Body of pancreas (tissue), 4 donors: ENCODE data around the gene CMTM5. TPM values are rescaled to one million over a fixed set of nuclear protein-coding genes. Genes with fewer than 3 reads are reported as not detected.

ENCODE experiments used
- ATAC-seq: fragments of 150-250 bp; one replicate; pipeline ENCODE4 v1.9.1; 2016
- DNase-seq, 4 donors: peaks; one replicate each; pipeline ENCODE4 v3.0.0-alpha.2; 2019
- H3K27ac ChIP-seq, 4 donors: fragments of 200-600 bp; sonication (generic); 1 replicate in 3 of 4; 2 replicates in 1 of 4; pipeline versions ENCODE4 v1.5.1 to v1.6.1; 2016 to 2019; ENCODE audit warnings: mild to moderate bottlenecking in 1 of 4, mixed read lengths in 1 of 4, moderate library complexity in 1 of 4
- H3K27me3 ChIP-seq, 2 donors: fragments of 200-600 bp; sonication (generic); one replicate each; pipeline ENCODE4 v1.6.0; 2016; ENCODE audit warnings: mild to moderate bottlenecking in 1 of 2
- H3K36me3 ChIP-seq, 2 donors: fragments of 200-600 bp; sonication (generic); replicated peaks in 1 of 2; 2 replicates each; pipeline ENCODE4 v1.5.1; 2016; ENCODE audit warnings: low read depth in 2 of 2; ENCODE audit not compliant: insufficient read depth in 1 of 2
- H3K4me1 ChIP-seq: fragments of 200-600 bp; sonication (generic); one replicate; pipeline ENCODE4 v1.6.0; 2016
- H3K4me3 ChIP-seq, 2 donors: fragments of 200-600 bp; sonication (generic); 1 replicate in 1 of 2; 2 replicates in 1 of 2; pipeline ENCODE4 v1.5.1; 2016 to 2019
- H3K9me3 ChIP-seq, 3 donors: fragments of 200-600 bp; sonication (generic); 1 replicate in 2 of 3; 2 replicates in 1 of 3; pipeline ENCODE4 v1.5.1; 2016
- CTCF ChIP-seq, 7 experiments: fragments of 450-650 bp in 4 of 7; fragments of 200-600 bp in 3 of 7; sonication (generic) in 3 of 7; IDR thresholded peaks; one replicate each; pipeline ENCODE4 v1.5.1; 2016 to 2019; ENCODE audit warnings: antibody characterized with exemption in 7 of 7
- POLR2A ChIP-seq, 3 donors: fragments of 450-650 bp; IDR thresholded peaks; one replicate each; pipeline ENCODE4 v1.6.1; 2016; ENCODE audit warnings: antibody characterized with exemption in 3 of 3, mild to moderate bottlenecking in 2 of 3
- WGBS, 2 donors: methylation state at CpG; one replicate each; pipeline ENCODE4 v1.1.5; 2017; 5-methylcytosine and 5-hydroxymethylcytosine counted together
- intact Hi-C: fragments of 100-400 bp; cut with DNase I; formaldehyde crosslinking; loops from one replicate; pipeline ENCODE4 v1.15.1; 2023
- total RNA-seq, 2 donors: library from RNA; depleted of rRNA; stranded (reverse); fragments of >200 nt; gene quantifications; one replicate each; pipeline ENCODE4 v1.1.0, GENCODE V29; 2016

Gene CMTM5
- total RNA-seq, 2 donors from 2014 or later: not detected

- Histone ChIP-seq H3K4me3 (no peak overlapping the region), H3K36me3 (no peaks in the 10 kb centered on the region), H3K27ac (no peak overlapping the region), H3K27me3 (no peaks in the 10 kb centered on the region), H3K4me1 (peaks cover 20% of the 10 kb centered on the region), H3K9me3 (no peaks in the 10 kb centered on the region)
- intact Hi-C loops: no loop called here
- ATAC-seq: no peak
- 100% methylated on average over 4 of the region's 6 CpGs; no CpG with 5 or more reads in 1 of the 2 donors for WGBS, 2 donors
- TF ChIP-seq POLR2A (IDR thresholded peaks at IDR 0.05) (no peak), CTCF (IDR thresholded peaks at IDR 0.05) (no peak)
- no peak for DNase-seq
Measured at GRCh38 chr14:23382276-23382675, 5.4 kb downstream of the CMTM5 start.

- no peak for DNase-seq
- intact Hi-C loops: no loop called here
- H3K27me3 ChIP-seq: no peaks in the 10 kb centered on the region
- no peak overlapping the region for H3K4me3 ChIP-seq
- no peaks in the 10 kb centered on the region for H3K36me3 ChIP-seq
- H3K27ac ChIP-seq: no peak overlapping the region
- 66 to 76% methylated on average over 10 of the region's 10 CpGs for WGBS, 2 donors
- peaks cover 20% of the 10 kb centered on the region for H3K4me1 ChIP-seq
- no peak for ATAC-seq
- H3K9me3 ChIP-seq: no peaks in the 10 kb centered on the region
- TF ChIP-seq POLR2A (IDR thresholded peaks at IDR 0.05) (no peak), CTCF (IDR thresholded peaks at IDR 0.05) (no peak)
Measured at GRCh38 chr14:23382731-23383440, 6.0 kb downstream of the CMTM5 start.

GRCh38 chr14:23384364-23385080 lies 7.7 kb downstream of the CMTM5 start:
- TF ChIP-seq POLR2A (IDR thresholded peaks at IDR 0.05) (no peak), CTCF (IDR thresholded peaks at IDR 0.05) (no peak)
- WGBS, 2 donors: 87 to 91% methylated on average over 27 to 29 of the region's 29 CpGs
- H3K27ac ChIP-seq: no peak overlapping the region
- H3K27me3 ChIP-seq: no peaks in the 10 kb centered on the region
- no peaks in the 10 kb centered on the region for H3K36me3 ChIP-seq
- DNase-seq (no peak), ATAC-seq (no peak)
- H3K4me1 ChIP-seq: peaks cover 18% of the 10 kb centered on the region
- no peak overlapping the region for H3K4me3 ChIP-seq
- intact Hi-C loops: no loop called here
- no peaks in the 10 kb centered on the region for H3K9me3 ChIP-seq

- no peak for ATAC-seq
- Histone ChIP-seq H3K27me3 (no peaks in the 10 kb centered on the region), H3K9me3 (no peaks in the 10 kb centered on the region), H3K4me3 (no peak overlapping the region), H3K27ac (peak overlapping the region in 3 of 4 donors; percentile 17 to 38 (median 22)), H3K36me3 (no peaks in the 10 kb centered on the region), H3K4me1 (peaks cover 14% of the 10 kb centered on the region)
- TF ChIP-seq CTCF (IDR thresholded peaks at IDR 0.05) (no peak), POLR2A (IDR thresholded peaks at IDR 0.05) (no peak)
- 55 to 63% methylated on average over 2 of the region's 2 CpGs for WGBS, 2 donors
- DNase-seq: no peak
- intact Hi-C loops: no loop called here
Measured at GRCh38 chr14:23385244-23385641, 8.4 kb downstream of the CMTM5 start.
